ENCODE measurements around the gene SULT1C4.

DNA sequence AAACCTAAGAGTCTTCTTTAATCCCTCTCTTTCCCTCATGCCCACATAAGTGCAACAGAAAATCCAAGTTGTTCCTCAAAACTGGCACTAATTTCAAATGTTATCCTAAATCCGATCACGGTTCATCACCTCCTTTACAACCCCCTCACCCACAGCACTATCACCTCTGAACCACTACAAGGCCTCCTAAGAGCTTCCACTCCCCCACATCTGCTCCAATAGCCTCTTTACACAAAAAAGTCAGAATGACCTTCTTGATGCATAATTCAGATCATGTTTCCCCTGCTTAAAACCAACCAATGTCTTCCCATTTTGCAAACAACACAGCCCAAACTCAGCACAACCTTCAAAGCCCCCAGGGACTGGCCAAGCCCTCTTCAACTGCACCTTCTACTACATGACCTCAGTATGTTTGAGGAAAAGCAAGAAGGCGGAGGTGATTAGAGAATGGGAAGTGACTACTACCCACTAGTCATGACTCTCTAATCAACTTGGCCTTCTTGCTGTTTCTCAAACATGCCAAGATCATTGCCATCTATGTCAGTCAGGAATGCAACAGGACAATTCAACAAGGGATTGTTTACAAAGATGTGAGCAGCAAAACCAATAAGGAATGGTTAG, 36.6 kb downstream of the SULT1C4 start:
- no peak for TF ChIP-seq POLR2AphosphoS5 (IDR thresholded peaks at IDR 0.05; ENCODE audit: low read depth)
- TF ChIP-seq, protein P1, sequence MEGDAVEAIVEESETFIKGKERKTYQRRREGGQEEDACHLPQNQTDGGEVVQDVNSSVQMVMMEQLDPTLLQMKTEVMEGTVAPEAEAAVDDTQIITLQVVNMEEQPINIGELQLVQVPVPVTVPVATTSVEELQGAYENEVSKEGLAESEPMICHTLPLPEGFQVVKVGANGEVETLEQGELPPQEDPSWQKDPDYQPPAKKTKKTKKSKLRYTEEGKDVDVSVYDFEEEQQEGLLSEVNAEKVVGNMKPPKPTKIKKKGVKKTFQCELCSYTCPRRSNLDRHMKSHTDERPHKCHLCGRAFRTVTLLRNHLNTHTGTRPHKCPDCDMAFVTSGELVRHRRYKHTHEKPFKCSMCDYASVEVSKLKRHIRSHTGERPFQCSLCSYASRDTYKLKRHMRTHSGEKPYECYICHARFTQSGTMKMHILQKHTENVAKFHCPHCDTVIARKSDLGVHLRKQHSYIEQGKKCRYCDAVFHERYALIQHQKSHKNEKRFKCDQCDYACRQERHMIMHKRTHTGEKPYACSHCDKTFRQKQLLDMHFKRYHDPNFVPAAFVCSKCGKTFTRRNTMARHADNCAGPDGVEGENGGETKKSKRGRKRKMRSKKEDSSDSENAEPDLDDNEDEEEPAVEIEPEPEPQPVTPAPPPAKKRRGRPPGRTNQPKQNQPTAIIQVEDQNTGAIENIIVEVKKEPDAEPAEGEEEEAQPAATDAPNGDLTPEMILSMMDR (IDR thresholded peaks at IDR 0.05; ENCODE audit: insufficient read depth, low read length), result no peak
- no peak for TF ChIP-seq GABPA (IDR thresholded peaks at IDR 0.05; ENCODE audit: low read depth)
- TF ChIP-seq, protein P2, sequence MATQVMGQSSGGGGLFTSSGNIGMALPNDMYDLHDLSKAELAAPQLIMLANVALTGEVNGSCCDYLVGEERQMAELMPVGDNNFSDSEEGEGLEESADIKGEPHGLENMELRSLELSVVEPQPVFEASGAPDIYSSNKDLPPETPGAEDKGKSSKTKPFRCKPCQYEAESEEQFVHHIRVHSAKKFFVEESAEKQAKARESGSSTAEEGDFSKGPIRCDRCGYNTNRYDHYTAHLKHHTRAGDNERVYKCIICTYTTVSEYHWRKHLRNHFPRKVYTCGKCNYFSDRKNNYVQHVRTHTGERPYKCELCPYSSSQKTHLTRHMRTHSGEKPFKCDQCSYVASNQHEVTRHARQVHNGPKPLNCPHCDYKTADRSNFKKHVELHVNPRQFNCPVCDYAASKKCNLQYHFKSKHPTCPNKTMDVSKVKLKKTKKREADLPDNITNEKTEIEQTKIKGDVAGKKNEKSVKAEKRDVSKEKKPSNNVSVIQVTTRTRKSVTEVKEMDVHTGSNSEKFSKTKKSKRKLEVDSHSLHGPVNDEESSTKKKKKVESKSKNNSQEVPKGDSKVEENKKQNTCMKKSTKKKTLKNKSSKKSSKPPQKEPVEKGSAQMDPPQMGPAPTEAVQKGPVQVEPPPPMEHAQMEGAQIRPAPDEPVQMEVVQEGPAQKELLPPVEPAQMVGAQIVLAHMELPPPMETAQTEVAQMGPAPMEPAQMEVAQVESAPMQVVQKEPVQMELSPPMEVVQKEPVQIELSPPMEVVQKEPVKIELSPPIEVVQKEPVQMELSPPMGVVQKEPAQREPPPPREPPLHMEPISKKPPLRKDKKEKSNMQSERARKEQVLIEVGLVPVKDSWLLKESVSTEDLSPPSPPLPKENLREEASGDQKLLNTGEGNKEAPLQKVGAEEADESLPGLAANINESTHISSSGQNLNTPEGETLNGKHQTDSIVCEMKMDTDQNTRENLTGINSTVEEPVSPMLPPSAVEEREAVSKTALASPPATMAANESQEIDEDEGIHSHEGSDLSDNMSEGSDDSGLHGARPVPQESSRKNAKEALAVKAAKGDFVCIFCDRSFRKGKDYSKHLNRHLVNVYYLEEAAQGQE (IDR thresholded peaks at IDR 0.05; ENCODE audit: insufficient replicate concordance, low read depth), result no peak

All from HL-60 (cell line).